ENCODE data around the gene TRAPPC10.

TRAPPC10 gene

GRCh38 chr21:43983390-43983789 is 28.7 kb upstream of the TRAPPC10 start:
- no peak for DNase-seq (ENCODE audit: low spot score)

- DNase-seq (ENCODE audit: low spot score), result no peak
Measured at GRCh38 chr21:43983860-43984420, 28.2 kb upstream of the TRAPPC10 start.

- DNase-seq (ENCODE audit: low spot score), result no peak
Measured at GRCh38 chr21:43984905-43985689, 27.0 kb upstream of the TRAPPC10 start.

- peak; percentile 69 for DNase-seq (ENCODE audit: low spot score)
Measured at GRCh38 chr21:43985690-43986251, 26.3 kb upstream of the TRAPPC10 start.

GRCh38 chr21:43986544-43987451 is 25.3 kb upstream of the TRAPPC10 start:
- no peak for DNase-seq (ENCODE audit: low spot score)

GRCh38 chr21:43987509-43987908 is 24.6 kb upstream of the TRAPPC10 start:
- DNase-seq (ENCODE audit: low spot score), result no peak

GRCh38 chr21:43988016-43988415 is 24.1 kb upstream of the TRAPPC10 start:
- no peak for DNase-seq (ENCODE audit: low spot score)

GRCh38 chr21:43988506-43989230 is 23.4 kb upstream of the TRAPPC10 start:
- DNase-seq (ENCODE audit: low spot score), result no peak

GRCh38 chr21:43989401-43989800 is 22.7 kb upstream of the TRAPPC10 start:
- DNase-seq (ENCODE audit: low spot score), result no peak

GRCh38 chr21:43991447-43991991 is 20.6 kb upstream of the TRAPPC10 start:
- no peak for DNase-seq (ENCODE audit: low spot score)

GRCh38 chr21:43992121-43992520 is 20.0 kb upstream of the TRAPPC10 start:
- DNase-seq (ENCODE audit: low spot score), result no peak

GRCh38 chr21:43993420-43993934 is 18.6 kb upstream of the TRAPPC10 start:
- no peak for DNase-seq (ENCODE audit: low spot score)

GRCh38 chr21:43994085-43994484 is 18.0 kb upstream of the TRAPPC10 start:
- DNase-seq (ENCODE audit: low spot score), result no peak

- no peak for DNase-seq (ENCODE audit: low spot score)
Measured at GRCh38 chr21:43994646-43995045, 17.5 kb upstream of the TRAPPC10 start.

- no peak for DNase-seq (ENCODE audit: low spot score)
Measured at GRCh38 chr21:43995521-43996105, 16.5 kb upstream of the TRAPPC10 start.

GRCh38 chr21:43997766-43998742 is 14.1 kb upstream of the TRAPPC10 start:
- no peak for DNase-seq (ENCODE audit: low spot score)

GRCh38 chr21:44000360-44000759 is 11.7 kb upstream of the TRAPPC10 start:
- DNase-seq (ENCODE audit: low spot score), result no peak

GRCh38 chr21:44002511-44002910 is 9.6 kb upstream of the TRAPPC10 start:
- DNase-seq (ENCODE audit: low spot score), result no peak

- DNase-seq (ENCODE audit: low spot score), result no peak
Measured at GRCh38 chr21:44003307-44003966, 8.7 kb upstream of the TRAPPC10 start.
